HG03135 (cell line): ENCODE measurements around the gene SUN3.
"Not testable (repeated sequence)": the region's sequence is repeated elsewhere in the genome, so short reads cannot be mapped to it uniquely, and the experiment has no call there.

ENCODE experiments used
- ATAC-seq: cut with Tn5 transposase; IDR thresholded peaks from one replicate; pipeline ENCODE4 v1.9.1; 2021; ENCODE audit warnings: mild to moderate bottlenecking, moderate library complexity; ENCODE audit not compliant: unreplicated experiment

The SUN3 gene

GRCh38 chr7:48031111-48031510 is 2.2 kb upstream of the SUN3 start:
- ATAC-seq, result no peak

- ATAC-seq, result no peak
Observed at GRCh38 chr7:48025624-48026023, 3.3 kb downstream of the SUN3 start.

DNA sequence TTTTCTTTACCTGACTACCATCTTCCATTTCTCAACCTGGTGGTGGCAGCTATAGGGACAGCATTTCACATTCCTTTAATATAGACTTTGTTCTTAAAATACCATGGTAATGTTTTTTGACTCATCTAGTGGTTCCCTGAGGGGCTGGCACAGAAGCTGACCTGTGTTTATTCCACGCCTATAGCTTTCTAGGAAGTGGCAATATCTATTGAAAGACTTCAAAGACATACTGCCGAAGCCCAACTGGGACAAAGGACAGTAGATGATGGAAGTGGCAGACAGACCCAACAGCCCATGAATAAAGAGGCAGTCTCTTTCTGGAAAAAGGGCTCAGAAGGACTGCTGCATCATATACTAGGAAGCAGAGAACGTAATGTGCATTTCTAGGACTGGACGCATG is 11.2 kb downstream of the SUN3 start:
- ATAC-seq, result no peak

DNA sequence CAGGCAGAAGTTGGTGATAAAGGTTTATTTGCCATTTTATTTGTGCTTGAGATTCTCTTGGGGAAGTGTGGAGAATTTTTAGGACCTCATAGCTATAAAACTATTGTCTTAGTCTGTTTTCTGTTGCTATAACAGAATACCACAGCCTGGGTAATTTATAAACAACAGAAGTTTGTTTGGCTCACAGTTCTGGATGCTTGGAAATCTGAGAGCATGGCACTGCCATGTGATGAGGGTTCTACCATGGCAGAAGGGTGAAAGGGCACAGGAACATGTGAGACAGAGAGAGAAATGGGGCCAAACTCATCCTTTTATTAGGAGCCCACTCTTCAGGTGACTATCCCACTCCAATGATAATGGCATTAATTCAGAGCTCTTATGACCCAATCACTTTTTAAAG is 12.3 kb downstream of the SUN3 start:
- no peak for ATAC-seq

- ATAC-seq, result no peak
Observed at GRCh38 chr7:48011951-48012350, 17.0 kb downstream of the SUN3 start.

DNA sequence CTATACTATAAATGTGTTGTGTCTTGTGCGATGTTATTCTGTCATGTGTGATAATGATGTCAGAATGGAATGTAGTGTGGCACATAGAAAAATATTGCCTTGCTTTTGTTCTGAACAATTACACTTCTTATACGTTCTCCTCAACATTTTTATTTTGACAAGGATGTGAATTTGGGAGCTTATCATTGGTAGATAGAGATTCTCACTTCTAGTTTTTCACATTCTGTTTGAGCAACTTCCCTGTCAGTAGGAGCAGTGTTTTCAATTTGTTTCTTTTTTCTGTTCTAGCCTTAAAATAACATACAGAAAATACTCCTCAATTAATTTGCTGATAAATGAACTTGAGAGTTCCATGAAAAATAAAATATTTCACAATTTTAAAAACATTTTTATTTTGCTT is 17.6 kb downstream of the SUN3 start:
- no peak for ATAC-seq

GRCh38 chr7:48009954-48010353 is 19.0 kb downstream of the SUN3 start:
- no peak for ATAC-seq

DNA sequence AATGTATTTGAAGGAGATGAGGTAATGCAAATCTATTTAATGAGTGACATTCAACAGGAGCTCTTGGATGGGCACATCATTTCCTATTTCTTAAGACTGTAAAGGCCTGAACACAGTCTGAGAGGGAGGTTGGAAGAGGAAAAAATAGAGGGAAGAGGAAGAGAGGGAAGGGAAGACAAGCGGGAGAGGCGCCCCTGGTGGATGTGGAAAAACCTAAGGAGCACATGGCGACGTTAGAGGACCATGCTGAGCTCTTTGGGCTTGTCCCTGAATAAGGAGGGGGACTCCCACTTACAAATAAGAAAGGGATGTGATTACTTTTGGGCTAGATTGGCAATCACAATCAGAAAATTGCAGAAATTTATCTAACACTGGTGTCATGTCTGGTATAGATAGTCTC is 19.6 kb downstream of the SUN3 start:
- no peak for ATAC-seq

DNA sequence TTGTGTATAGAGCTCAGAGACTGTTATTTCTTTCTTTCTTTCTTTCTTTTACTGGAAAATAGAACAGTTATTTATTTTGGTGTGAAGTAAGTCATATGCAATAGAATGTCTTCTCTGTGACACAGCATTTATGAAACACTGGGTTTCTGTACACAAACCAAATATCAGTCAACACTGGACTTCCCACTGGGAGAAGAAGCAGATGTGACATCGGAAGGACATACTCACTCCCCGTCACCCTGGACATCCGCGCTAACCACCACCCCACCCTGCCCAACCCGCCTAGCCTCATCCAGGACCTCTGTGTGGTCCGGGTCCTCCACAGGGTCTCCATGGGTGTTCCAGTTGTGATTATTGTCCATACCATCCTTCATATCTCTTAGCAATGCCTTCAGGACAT is 22.0 kb downstream of the SUN3 start:
- no peak for ATAC-seq

- ATAC-seq, result no peak
Observed at GRCh38 chr7:48004638-48005037, 24.3 kb downstream of the SUN3 start.

GRCh38 chr7:48004032-48004431 is 24.9 kb downstream of the SUN3 start:
- ATAC-seq, result no peak

DNA sequence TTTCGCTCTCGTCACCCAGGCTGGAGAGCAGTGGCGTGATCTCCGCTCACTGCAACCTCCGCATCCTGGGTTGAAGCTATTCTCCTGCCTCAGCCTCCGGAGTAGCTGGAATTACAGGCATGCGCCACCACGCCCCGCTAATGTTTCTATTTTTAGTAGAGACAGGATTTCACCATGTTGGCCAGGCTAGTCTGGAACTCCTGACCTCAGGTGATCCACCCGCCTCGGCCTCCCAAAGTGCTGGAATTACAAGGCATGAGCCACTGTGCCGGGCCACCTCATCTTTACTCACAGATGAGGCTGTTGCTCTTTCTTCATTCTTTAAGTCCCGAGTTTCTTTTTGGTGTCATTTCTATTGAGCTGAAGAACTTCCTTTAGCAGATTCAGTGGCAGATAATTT is 28.7 kb downstream of the SUN3 start:
- ATAC-seq, result not testable (repeated sequence)

DNA sequence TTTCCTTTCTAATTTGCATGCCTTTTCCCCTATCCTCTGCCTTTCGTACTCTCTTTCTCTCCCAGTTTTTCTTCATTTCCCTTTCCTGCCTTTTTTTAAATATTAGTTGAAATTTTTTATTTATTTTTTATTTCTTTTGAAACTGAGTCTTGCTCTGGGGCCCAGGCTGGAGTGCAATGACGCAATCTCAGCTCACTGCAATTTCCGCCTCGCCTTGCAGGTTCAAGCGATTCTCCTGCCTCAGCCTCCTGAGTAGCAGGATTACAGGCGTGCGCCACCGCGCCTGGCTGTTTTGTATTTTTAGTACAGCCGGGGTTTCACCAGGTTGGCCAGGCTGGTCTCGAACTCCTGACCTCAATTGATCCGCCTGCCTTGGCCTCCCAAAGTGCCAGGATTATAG is 29.5 kb downstream of the SUN3 start:
- no peak for ATAC-seq

DNA sequence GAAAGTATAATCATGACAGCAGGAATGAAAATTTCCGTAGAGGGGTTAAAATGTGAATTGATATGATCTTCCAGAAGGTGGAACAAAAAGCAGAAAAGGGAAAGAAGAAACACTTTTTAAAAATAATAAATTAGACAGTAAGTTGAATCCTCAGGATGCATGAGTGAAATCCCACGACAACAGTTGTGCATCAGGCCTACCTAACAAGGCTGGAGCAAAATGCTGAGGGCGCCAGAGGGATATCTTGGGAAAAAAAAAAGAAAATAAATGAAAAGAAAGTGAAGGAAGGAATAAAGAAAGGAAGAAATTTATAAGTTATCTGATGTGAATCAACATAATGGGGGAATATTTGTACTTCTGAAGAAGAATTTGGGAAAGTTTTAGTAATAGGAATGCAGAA is 36.5 kb downstream of the SUN3 start:
- no peak for ATAC-seq

GRCh38 chr7:47991741-47992311 is 37.1 kb downstream of the SUN3 start:
- ATAC-seq, result peak; percentile 99

- no peak for ATAC-seq
Observed at GRCh38 chr7:47991270-47991669, 37.6 kb downstream of the SUN3 start.

- no peak for ATAC-seq
Observed at GRCh38 chr7:47990592-47990991, 38.3 kb downstream of the SUN3 start.

- not testable (repeated sequence) for ATAC-seq
Observed at GRCh38 chr7:47989607-47990400, 39.1 kb downstream of the SUN3 start.

GRCh38 chr7:47988496-47989386 is 40.2 kb downstream of the SUN3 start:
- no peak for ATAC-seq

DNA sequence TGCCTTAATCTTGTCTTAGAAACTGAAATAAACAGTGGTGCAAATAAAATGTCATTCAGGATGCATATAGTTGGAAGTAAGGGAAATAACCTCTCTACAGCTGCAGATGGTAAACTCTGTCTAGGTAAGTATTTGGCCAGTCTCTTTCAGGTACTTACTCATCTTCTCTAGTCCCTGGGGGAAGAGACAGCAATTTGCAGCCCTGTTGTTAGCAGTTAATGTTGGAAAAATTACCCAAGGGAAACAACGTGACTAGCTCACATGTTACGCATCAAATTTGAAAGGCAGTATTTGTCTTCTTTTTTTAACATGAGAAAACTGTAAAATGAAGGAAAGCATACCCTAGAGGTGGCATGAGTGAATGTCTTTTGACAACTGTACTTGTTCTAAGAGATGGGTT is 46.3 kb downstream of the SUN3 start:
- no peak for ATAC-seq

DNA sequence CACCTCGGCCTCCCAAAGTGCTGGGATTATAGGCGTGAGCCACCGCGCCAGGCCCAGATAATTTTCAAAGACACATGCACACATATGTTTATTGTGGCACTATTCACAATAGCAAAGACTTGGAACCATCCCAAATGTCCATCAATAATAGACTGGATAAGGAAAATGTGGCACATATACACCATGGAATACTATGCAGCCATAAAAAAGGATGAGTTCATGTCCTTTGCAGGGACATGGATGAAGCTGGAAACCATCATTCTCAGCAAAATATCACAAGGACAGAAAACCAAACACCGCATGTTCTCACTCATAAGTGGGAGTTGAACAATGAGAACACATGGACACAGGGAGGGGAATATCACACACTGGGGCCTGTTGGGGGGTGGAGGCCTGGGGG is 48.3 kb downstream of the SUN3 start:
- ATAC-seq, result not testable (repeated sequence)

DNA sequence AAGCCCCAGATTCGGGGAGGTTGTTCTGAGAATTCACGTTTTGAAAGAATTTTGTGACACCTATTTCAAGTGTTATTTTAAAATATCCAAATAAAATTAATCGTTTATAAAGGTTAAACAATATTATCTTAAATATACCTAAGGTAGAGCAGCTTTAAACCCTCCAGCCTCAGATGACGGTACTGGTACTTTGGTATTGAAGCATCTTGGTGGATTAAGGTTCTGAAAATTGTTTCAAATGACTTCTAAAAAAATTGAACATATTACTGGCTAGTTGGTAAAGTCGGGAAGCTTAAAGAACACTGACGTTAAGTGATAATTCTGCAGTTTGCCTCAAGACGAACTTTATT is 49.1 kb downstream of the SUN3 start:
- no peak for ATAC-seq
